ENCODE results near the gene UQCC3. TPM values are rescaled to one million over a fixed set of nuclear protein-coding genes. Genes with fewer than 3 reads are reported as not detected.

The UQCC3 gene
- total RNA-seq, 1 donor from 2014 or later = 7.4 TPM

Other genes with a start within 250 kb of the UQCC3 start
- 1,254 TPM for gene AHNAK, start 124.9 kb upstream of the UQCC3 start, total RNA-seq
- 865 TPM for gene EEF1G, start 97.8 kb upstream of the UQCC3 start, total RNA-seq
- 13.4 TPM for gene TUT1, start 80.2 kb upstream of the UQCC3 start, total RNA-seq
- 103 TPM for gene MTA2, start 69.8 kb upstream of the UQCC3 start, total RNA-seq
- gene EML3, start 58.9 kb upstream of the UQCC3 start, total RNA-seq = 116 TPM
- 6.7 TPM for gene ROM1, start 58.4 kb upstream of the UQCC3 start, total RNA-seq
- 42.0 TPM for gene B3GAT3, start 49.7 kb upstream of the UQCC3 start, total RNA-seq
- 286 TPM for gene GANAB, start 25.1 kb upstream of the UQCC3 start, total RNA-seq
- 19.0 TPM for gene INTS5, start 18.4 kb upstream of the UQCC3 start, total RNA-seq
- gene C11orf98, start 6.5 kb upstream of the UQCC3 start, total RNA-seq = 36.9 TPM
- gene CSKMT, start 6.4 kb upstream of the UQCC3 start, total RNA-seq = 13.8 TPM
- gene LBHD1, start 594 bp downstream of the UQCC3 start, total RNA-seq = 4.6 TPM
- 108 TPM for gene UBXN1, start 7.4 kb downstream of the UQCC3 start, total RNA-seq
- 88.9 TPM for gene LRRN4CL, start 17.9 kb downstream of the UQCC3 start, total RNA-seq
- gene BSCL2, start 35.8 kb downstream of the UQCC3 start, total RNA-seq = 41.9 TPM
- not detected for gene GNG3, start 36.0 kb downstream of the UQCC3 start, total RNA-seq
- 37.7 TPM for gene HNRNPUL2, start 55.8 kb downstream of the UQCC3 start, total RNA-seq
- gene TTC9C, start 56.8 kb downstream of the UQCC3 start, total RNA-seq = 23.0 TPM
- 6.1 TPM for gene ZBTB3, start 82.5 kb downstream of the UQCC3 start, total RNA-seq
- gene POLR2G, start 89.9 kb downstream of the UQCC3 start, total RNA-seq = 44.7 TPM
- gene TAF6L, start 99.7 kb downstream of the UQCC3 start, total RNA-seq = 22.3 TPM
- gene TMEM179B, start 115.7 kb downstream of the UQCC3 start, total RNA-seq = 30.6 TPM
- gene TMEM223, start 120.3 kb downstream of the UQCC3 start, total RNA-seq = 14.7 TPM
- gene NXF1, start 133.8 kb downstream of the UQCC3 start, total RNA-seq = 77.6 TPM
- gene STX5, start 160.4 kb downstream of the UQCC3 start, total RNA-seq = 41.8 TPM
- gene TEX54, start 161.2 kb downstream of the UQCC3 start, total RNA-seq = not detected
- gene WDR74, start 167.9 kb downstream of the UQCC3 start, total RNA-seq = 50.9 TPM
- gene SLC3A2, start 209.2 kb downstream of the UQCC3 start, total RNA-seq = 202 TPM
- not detected for gene CHRM1, start 249.7 kb downstream of the UQCC3 start, total RNA-seq